Activated T-helper 9 cell treated with anti-CD3 and anti-CD28 coated beads, Interleukin-2, amount 50 U/mL, for 16 hours (primary cell): Measurements from ENCODE around the gene MBNL1.

Experiments used
- DNase-seq: peaks from one replicate; pipeline ENCODE4 v3.0.0-alpha.2; 2020; ENCODE audit warnings: low read depth

MBNL1 gene

GRCh38 chr3:152488449-152488848 lies 219.7 kb downstream of the MBNL1 start:
- no peak for DNase-seq

GRCh38 chr3:152491922-152492321 lies 223.2 kb downstream of the MBNL1 start:
- no peak for DNase-seq

GRCh38 chr3:152496286-152496685 lies 227.6 kb downstream of the MBNL1 start:
- DNase-seq, result no peak

GRCh38 chr3:152496716-152497115 lies 228.0 kb downstream of the MBNL1 start:
- no peak for DNase-seq

- no peak for DNase-seq
Measured at GRCh38 chr3:152497457-152497856, 228.7 kb downstream of the MBNL1 start.

- DNase-seq, result no peak
Measured at GRCh38 chr3:152497890-152498289, 229.2 kb downstream of the MBNL1 start.

- DNase-seq, result no peak
Measured at GRCh38 chr3:152499791-152500385, 231.2 kb downstream of the MBNL1 start.

GRCh38 chr3:152505926-152506325 lies 237.2 kb downstream of the MBNL1 start:
- DNase-seq, result no peak

- DNase-seq, result no peak
Measured at GRCh38 chr3:152508705-152509104, 240.0 kb downstream of the MBNL1 start.

GRCh38 chr3:152511904-152512303 lies 243.2 kb downstream of the MBNL1 start:
- DNase-seq, result no peak

GRCh38 chr3:152513301-152513960 lies 244.7 kb downstream of the MBNL1 start:
- no peak for DNase-seq
